Measurements from ENCODE around the gene SSC5D.
"Not testable (repeated sequence)": the region's sequence is repeated elsewhere in the genome, so short reads cannot be mapped to it uniquely, and the experiment has no call there.

Gene SSC5D

DNA sequence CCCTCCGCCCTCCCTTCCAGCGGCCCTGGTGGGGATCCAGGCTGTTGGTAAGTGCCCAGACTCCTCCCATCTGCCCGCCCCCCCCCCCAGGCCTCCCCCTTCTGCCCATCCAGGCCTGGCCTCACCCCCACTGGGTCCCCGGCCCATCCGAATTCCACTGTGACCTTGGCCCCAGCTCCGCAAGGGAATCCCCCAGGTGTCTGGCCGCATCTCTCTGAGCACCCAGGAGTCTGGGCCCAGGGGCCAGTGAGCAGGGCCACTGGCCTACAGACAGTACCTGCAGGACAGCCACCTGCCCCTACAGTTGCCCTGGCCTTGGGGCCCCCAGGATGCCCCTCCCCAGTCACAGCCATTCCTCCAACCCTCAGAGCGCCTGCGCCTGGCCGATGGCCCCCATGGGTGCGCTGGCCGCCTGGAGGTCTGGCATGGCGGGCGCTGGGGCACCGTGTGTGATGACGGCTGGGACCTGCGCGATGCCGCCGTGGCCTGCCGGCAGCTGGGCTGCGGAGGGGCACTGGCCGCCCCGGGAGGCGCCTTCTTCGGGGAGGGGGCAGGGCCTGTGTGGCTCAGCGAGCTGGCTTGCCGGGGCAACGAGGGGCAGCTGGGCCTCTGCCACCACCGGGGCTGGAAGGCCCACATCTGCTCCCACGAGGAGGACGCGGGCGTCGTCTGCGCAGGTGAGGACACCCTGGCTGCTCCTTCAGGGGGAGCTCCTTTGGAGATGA lies 912 bp downstream of the SSC5D start:
- no peak for DNase-seq

DNA sequence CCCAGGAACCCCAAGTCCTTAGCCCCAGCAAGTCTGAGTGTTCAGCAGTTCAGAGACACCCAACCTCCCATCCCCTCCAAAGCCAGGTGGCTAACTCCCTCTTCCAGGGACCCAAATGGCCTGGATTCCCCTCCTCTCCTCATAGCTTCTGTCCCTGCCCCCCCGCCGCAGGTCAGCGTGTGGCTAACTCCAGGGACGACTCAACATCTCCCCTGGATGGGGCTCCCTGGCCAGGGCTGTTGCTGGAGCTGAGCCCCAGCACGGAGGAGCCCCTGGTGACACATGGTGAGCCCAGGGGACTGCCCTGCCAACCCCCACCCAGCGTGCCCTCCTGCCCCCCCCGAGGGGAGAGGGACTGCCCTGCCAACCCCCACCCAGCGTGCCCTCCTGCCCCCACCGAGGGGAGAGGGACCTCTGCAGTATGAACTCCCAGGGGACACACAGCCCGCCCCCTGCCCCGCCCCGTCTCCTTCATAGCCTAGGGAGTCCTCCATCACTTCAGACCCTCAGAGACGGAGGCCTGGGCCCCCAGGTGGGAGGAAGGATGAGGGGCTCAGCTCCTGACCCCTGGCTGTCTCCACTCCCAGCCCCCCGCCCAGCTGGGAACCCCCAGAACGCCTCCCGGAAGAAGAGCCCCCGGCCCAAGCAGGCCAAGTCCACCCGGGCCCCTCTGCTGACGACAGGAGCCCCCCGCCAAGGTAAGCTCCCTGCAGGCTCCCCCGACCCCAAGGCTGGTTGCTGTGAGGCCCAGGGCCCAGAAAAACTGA lies 1.7 kb downstream of the SSC5D start:
- no peak for DNase-seq

GRCh38 chr19:55490478-55491432 lies 2.5 kb downstream of the SSC5D start:
- DNase-seq = no peak

GRCh38 chr19:55491546-55492360 lies 3.5 kb downstream of the SSC5D start:
- DNase-seq = no peak

DNA sequence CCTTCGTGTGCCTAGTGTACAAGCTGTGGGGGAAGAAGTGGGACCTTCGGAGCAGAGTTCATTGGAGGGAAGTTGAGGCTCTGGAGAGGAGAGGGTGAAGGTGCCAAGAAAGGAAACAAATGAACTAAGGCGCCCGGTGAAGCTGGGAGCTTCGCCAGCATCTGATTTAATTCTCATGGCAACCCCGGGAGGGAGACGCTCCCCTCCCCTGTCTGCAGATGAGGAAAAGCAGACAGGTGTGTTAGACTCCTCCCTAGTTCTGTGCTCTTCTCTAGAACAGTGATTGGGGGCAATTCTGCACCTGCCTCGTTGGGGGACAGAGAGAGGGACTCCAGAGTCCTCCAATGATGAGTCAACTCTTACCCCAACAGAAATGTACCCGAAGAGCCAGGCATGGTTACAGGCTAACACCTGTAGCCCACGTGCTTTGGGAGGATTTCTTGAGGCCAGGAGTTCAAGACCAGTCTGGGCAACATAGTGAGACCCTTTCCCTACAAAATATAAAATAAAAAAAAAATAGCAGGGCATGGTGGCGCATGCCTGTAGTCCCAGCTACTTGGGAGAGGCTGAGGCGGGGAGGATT lies 4.2 kb downstream of the SSC5D start:
- DNase-seq = no peak

DNA sequence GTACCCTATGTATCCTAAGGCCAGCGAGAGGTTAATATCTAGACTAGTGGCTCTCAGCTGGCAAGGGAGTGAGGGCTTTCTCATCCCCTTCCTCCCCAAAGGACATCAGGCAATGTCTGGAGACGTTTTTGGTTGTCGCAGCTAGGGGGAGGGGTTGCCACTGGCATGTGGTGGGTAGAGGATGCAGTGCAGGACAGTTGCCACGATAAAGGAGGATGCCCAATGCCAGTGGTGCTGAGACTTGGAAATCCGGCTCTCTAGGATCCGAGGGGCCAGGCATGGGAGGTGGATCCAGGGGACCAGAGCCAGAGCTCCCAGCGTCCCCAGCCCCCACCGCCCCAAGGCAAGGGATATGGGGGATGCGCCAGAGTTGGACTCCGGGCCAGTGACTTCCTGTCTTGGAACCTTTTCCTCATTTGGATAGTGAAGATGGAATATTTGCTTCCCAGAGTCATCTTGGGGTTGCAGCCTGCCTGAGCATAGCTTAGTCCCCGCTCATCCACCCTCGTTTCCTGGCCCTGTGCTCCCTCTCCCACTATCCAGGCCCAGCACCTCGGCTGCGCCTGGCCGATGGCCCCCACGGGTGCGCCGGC lies 4.9 kb downstream of the SSC5D start:
- DNase-seq = peak; percentile 37

DNA sequence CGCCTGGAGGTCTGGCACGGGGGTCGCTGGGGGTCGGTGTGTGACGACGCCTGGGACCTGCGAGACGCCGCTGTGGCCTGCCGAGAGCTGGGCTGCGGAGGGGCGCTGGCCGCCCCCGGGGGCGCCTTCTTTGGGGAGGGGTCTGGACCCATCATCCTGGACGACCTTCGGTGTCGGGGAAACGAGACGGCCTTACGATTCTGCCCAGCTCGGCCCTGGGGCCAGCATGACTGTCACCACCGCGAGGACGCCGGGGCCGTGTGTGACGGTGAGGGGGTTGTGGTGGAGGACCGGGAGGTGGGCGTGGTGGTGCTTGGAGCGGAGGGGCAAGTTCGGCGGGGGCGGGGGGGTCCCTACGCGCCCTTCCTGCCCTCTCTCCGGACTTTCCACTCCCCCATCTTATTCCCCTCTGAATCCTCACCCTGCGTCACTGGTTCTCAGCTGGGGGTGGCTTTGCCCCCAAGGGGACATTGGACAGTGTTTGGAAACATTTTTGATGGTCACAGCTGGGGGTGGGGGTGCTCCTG lies 5.5 kb downstream of the SSC5D start:
- no peak for DNase-seq

DNA sequence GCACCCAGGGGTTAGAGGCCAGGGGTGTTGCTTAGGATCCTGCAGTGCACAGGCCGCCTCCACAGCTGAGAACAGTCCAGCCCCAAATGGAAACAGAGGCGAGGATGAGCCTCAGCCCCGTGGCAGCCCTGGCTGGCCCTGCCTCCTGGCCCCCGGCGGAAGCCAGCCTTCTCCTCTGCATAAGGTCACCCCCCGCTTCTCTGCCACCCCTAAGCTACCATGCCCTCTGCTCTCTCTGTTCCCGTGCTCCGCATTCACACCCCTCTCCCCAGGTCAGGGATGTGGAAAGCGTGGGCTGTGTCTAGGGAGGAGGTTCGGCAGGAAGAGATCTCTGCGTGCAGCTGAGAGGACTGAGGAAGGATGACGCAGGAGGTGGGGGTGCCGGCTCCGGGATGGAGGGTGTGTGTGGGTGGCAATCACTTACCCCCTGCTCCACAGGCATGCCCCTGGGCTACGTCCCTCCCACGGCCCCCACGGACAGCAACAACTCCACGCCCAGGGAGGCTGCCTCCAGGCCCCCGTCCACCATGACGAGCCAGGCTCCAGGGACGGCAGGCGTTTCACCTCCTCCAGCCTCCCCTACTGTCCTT lies 6.0 kb downstream of the SSC5D start:
- peak; percentile 21 for DNase-seq

DNA sequence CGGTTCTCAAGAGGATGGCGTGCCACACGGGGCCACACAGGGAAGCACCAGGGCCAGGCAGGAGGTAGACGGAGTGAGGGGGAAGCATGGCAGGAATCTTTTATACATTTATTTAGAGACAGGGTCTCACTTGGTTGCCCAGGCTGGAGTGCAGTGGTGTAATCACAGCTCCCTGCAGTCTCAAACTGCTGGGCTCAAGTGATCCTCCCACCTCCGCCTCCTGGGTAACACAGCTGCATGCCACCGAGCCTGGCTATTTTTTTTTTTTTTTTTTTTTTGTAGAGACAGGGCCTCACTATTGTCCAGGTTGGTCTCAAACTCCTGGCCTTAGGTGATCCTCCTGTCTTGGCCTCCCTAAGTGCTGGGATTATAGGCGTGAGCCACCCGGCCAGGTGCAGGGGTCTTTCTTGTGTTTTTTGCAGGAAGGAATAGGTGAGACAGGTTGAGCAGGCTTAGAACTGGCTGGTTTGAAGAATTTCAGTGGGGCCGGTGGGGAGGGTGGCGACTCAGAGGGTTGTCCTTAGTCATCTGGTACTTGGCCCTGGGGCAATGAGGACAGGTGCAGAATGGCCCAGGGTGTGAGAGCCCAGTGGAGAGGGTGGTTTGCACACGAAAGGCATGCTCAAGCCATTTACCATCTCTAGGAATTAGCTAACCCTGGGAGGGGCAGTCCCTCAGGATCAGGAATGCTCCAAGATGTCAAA lies 7.6 kb downstream of the SSC5D start:
- DNase-seq = no peak

- DNase-seq = not testable (repeated sequence)
Measured at GRCh38 chr19:55496820-55497219, 8.6 kb downstream of the SSC5D start.

- DNase-seq = no peak
Measured at GRCh38 chr19:55497763-55498162, 9.5 kb downstream of the SSC5D start.

DNA sequence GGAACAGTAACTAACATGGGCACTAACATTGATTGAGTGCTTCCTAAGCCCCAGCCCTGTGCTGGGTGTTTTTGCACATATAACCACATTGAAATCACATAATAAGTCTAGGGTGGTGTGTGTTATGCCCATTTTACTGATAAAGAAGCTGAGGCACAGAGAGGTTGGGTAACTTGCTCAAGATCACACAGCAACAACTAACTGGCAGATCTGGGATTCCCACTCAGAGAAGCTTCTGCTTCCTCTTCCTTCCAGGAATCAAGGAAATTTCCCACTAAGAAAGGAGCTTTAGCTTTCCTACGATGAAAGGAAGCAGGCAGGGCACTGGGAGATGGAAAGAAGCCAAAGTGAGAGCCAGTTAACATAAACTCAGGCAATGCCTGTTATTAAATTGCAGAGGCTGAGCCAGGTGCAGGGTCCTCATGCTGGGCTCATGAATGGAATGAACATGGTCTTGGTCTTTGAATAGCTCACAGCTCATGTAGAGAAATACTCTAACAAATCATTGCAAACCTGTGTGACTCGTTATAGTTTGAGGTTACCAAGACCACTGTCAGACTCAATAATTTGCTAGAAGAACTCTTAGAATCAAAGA lies 10.1 kb downstream of the SSC5D start:
- no peak for DNase-seq

DNA sequence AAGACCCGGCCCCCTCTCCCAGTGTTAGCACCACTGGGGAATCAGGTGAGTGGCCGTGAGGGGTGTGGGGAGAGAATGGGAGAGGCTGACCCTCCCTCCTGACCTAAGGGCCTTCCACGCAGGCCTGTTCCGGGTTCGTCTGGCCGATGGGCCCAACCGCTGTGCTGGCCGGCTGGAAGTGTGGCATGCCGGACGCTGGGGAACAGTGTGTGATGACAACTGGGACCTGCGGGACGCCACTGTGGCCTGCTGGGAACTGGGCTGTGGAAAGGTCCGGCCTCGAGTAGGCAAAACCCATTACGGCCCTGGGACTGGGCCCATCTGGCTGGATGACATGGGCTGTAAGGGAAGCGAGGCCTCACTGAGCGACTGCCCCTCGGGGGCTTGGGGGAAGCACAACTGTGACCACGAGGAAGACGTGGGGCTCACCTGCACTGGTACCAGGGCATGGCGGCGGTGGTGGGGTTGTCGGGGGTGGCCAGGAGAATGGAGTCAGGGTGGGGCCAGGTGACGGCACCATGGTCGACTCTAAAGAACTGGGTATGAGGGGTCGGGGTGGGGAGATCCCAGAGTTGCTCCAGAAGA lies 12.2 kb downstream of the SSC5D start:
- no peak for DNase-seq

DNA sequence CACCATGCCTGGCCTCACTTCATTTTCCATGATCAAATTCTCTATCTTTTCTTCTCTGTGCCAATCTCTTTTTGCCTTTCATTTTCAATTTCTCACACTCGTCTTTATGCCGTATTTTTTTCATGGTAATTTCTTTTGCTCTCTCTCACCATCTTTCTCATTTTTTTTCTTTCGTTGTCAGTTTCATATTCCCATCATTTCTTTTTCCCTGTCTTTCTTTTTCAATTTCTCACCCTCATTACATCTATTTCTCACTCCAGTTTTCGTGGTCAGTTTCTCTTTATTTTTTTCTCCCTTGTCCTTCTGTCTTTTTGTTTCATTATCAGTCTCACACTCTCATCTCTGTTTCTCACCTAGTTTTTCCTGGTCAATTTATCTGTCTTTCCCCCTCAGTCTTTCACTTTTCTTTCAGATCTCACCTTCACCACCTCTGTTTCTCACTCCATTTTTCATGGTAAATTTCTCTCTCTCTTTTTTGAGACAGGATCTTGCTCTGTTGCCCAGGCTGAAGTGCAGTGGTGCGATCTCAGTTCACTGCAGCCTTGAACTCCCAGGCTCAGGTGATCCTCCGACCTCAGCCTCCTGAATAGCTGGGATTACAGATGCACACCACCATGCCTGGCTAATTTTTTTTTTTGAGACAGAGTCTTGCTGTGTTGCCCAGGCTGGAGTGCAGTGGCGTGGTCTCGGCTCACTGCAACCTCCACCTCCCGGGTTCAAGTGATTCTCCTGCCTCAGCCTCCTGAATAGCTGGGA lies 14.1 kb downstream of the SSC5D start:
- DNase-seq = no peak

DNA sequence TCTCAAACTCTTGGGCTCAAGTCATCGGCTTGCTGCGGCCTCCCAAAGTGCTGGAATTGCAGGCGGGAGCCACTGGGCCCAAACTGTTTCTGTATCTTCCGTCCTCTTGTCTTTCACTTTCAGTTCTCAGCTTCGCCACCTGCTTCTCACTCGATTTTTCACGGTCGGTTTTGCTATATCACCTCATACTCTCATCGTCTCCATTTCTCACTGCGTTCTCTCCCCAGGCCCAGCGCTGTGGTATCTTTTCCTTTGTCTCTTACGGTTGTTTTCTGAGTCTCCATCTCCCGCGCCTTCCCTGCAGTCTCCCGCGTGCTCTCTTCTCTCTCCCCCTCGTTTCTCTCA lies 14.9 kb downstream of the SSC5D start:
- no peak for DNase-seq

DNA sequence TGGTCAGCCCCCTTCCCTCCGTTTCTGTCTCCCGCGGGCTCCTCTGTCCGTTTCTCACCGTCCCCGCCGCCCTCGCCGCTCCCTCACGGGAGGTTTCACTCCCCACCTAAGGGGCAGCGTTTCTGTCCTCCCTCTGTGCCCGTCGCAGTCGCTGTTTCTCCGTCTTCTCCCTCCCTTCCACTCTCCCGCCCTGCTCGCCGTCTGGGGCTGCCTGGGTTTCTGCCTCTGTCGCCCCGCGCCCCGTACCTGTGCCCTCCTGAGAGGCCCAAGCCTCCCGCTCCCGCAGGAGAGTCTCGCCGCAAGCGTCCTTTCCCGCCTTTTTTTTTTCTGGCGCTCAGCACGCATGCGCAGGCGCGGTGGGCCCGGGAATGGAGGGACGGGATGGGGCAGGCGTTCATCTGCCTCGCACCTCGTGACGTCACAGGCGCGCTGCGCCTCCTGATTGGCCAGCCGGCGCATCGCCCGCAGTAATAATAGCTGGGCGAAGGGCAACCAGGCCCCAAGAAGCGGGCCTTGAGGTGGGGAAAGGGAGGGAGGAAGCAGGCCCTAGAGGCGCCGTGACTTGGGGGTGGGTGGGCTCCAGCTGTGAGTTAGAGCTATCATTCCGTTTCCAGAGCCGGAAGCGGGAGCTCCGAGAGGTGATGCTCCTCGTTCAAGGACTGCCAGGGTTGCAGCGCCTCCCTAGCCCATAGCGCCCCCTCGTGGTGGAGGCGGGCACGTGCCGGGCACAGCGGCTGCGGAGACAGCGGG lies 15.4 kb downstream of the SSC5D start:
- peak; percentile 91 for DNase-seq

DNA sequence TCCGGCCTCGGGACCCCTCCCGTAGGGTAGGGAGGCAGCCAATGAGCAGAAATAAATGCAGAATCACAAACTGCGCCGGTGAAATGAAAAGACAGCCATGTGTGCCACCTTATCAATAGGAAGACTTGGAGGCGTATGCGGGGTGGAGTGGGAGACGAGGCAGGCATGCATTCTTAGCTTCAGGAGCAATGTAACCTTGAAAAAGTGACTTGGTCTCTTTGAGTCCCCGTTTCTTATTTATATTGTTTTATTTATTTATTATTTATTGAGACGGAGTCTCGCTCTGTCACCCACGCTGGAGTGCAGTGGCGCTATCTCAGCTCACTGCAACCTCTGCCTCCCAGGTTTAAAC lies 16.0 kb downstream of the SSC5D start:
- DNase-seq = no peak

- DNase-seq = no peak
Measured at GRCh38 chr19:55504981-55505380, 16.7 kb downstream of the SSC5D start.
